Karpas-422 (cell line): Measurements from ENCODE around the gene RPL37A. TPM values are rescaled to one million over a fixed set of nuclear protein-coding genes. Genes with fewer than 3 reads are reported as not detected.
A peak's percentile ranks its signal among the peaks of the same experiment; 100 is the strongest.

Source experiments
- DNase-seq: peaks from one replicate; pipeline ENCODE4 v3.0.0-alpha.2; 2015
- H2AFZ ChIP-seq: fragments of 200-600 bp; sonication (generic); 2 replicates; pipeline ENCODE4 v1.6.1; 2014; ENCODE audit warnings: antibody characterized with exemption, low read length, mixed read lengths
- H3K27ac ChIP-seq: fragments of 200-600 bp; sonication (generic); 2 replicates; pipeline ENCODE4 v1.5.1; 2014; ENCODE audit warnings: mild to moderate bottlenecking, low read length, moderate library complexity
- H3K27me3 ChIP-seq: fragments of 200-600 bp; sonication (generic); 2 replicates; pipeline ENCODE4 v1.6.1; 2014; ENCODE audit warnings: low read length, mixed read lengths
- H3K36me3 ChIP-seq: fragments of 200-600 bp; sonication (generic); 2 replicates; pipeline ENCODE4 v1.6.1; 2014; ENCODE audit warnings: low read length, mixed read lengths; ENCODE audit not compliant: insufficient read depth
- H3K4me1 ChIP-seq: fragments of 200-600 bp; sonication (generic); 2 replicates; pipeline ENCODE4 v1.6.1; 2014; ENCODE audit warnings: mild to moderate bottlenecking, low read length, mixed read lengths
- H3K4me2 ChIP-seq: fragments of 200-600 bp; sonication (generic); 2 replicates; pipeline ENCODE4 v1.6.1; 2014; ENCODE audit warnings: low read length, low read depth, mild to moderate bottlenecking; ENCODE audit not compliant: poor library complexity, severe bottlenecking
- H3K4me3 ChIP-seq: fragments of 200-600 bp; sonication (generic); 2 replicates; pipeline ENCODE4 v1.5.1; 2014; ENCODE audit warnings: mild to moderate bottlenecking, antibody characterized with exemption, low read length, mixed read lengths
- H3K79me2 ChIP-seq: fragments of 200-600 bp; sonication (generic); 2 replicates; pipeline ENCODE4 v1.6.1; 2014; ENCODE audit warnings: mild to moderate bottlenecking, low read length, mixed read lengths
- H3K9ac ChIP-seq: fragments of 200-600 bp; sonication (generic); 2 replicates; pipeline ENCODE4 v1.6.0; 2014; ENCODE audit warnings: low read length
- H3K9me2 ChIP-seq: fragments of 200-600 bp; sonication (generic), shearing (Covaris generic); replicated peaks from 2 replicates; pipeline ENCODE4 v1.6.0; 2014; ENCODE audit warnings: mild to moderate bottlenecking, low read length, moderate library complexity; ENCODE audit not compliant: insufficient read depth
- H3K9me3 ChIP-seq: fragments of 300-700, 200-600 bp; sonication (generic); 2 replicates; pipeline ENCODE4 v1.6.1; 2014; ENCODE audit warnings: low read length, mixed read lengths
- H4K20me1 ChIP-seq: fragments of 200-600 bp; sonication (generic); 2 replicates; pipeline ENCODE4 v1.6.1; 2014; ENCODE audit warnings: mild to moderate bottlenecking, antibody characterized with exemption, low read length, low read depth; ENCODE audit not compliant: insufficient read depth
- total RNA-seq: library from RNA; depleted of rRNA; stranded (reverse); fragments of >200 nt; shearing (Covaris generic); gene quantifications from 2 replicates; pipeline ENCODE4 v1.2.3, GENCODE V29; 2014; ENCODE audit warnings: low replicate concordance

RPL37A gene
- total RNA-seq, 1 experiment from 2014 or later: 7,287 TPM

- Histone ChIP-seq H2AFZ (no peak overlapping the region), H3K9ac (no peak overlapping the region), H3K27me3 (no peaks in the 10 kb centered on the region), H3K4me1 (no peaks in the 10 kb centered on the region), H3K9me2 (no peaks in the 10 kb centered on the region), H4K20me1 (no peaks in the 10 kb centered on the region), H3K9me3 (no peaks in the 10 kb centered on the region), H3K36me3 (peaks cover 19% of the 10 kb centered on the region; the same call in 1 of the 2 replicates), H3K4me3 (no peak overlapping the region), H3K4me2 (no peak overlapping the region), H3K79me2 (no peaks in the 10 kb centered on the region), H3K27ac (no peak overlapping the region)
- DNase-seq: no peak
Measured at GRCh38 chr2:216480221-216480620, 18.4 kb upstream of the RPL37A start.

GRCh38 chr2:216482640-216483039, 16.0 kb upstream of the RPL37A start:
- DNase-seq: no peak
- H3K79me2 ChIP-seq: no peaks in the 10 kb centered on the region
- no peaks in the 10 kb centered on the region for H4K20me1 ChIP-seq
- peaks cover 15% of the 10 kb centered on the region; the same call in 1 of the 2 replicates for H3K36me3 ChIP-seq
- H3K4me1 ChIP-seq: no peaks in the 10 kb centered on the region
- no peak overlapping the region for H2AFZ ChIP-seq
- no peak overlapping the region for H3K27ac ChIP-seq
- H3K27me3 ChIP-seq: no peaks in the 10 kb centered on the region
- H3K9me2 ChIP-seq: no peaks in the 10 kb centered on the region
- no peak overlapping the region for H3K9ac ChIP-seq
- no peak overlapping the region for H3K4me2 ChIP-seq
- no peak overlapping the region for H3K4me3 ChIP-seq
- H3K9me3 ChIP-seq: no peaks in the 10 kb centered on the region

- H3K27ac ChIP-seq: no peak overlapping the region
- H3K4me1 ChIP-seq: no peaks in the 10 kb centered on the region
- H3K27me3 ChIP-seq: no peaks in the 10 kb centered on the region
- 0 out of 2 replicates have a peak, but pooled peaks cover 3% of the 10 kb centered on the region for H3K36me3 ChIP-seq
- no peak for DNase-seq
- no peak overlapping the region for H3K9ac ChIP-seq
- no peaks in the 10 kb centered on the region for H3K9me3 ChIP-seq
- no peak overlapping the region for H3K4me2 ChIP-seq
- H3K79me2 ChIP-seq: no peaks in the 10 kb centered on the region
- no peaks in the 10 kb centered on the region for H3K9me2 ChIP-seq
- no peak overlapping the region for H2AFZ ChIP-seq
- no peaks in the 10 kb centered on the region for H4K20me1 ChIP-seq
- no peak overlapping the region for H3K4me3 ChIP-seq
Measured at GRCh38 chr2:216485237-216485636, 13.4 kb upstream of the RPL37A start.

GRCh38 chr2:216485745-216486144, 12.9 kb upstream of the RPL37A start:
- no peak overlapping the region for H2AFZ ChIP-seq
- no peaks in the 10 kb centered on the region for H3K27me3 ChIP-seq
- no peaks in the 10 kb centered on the region for H3K9me3 ChIP-seq
- no peaks in the 10 kb centered on the region for H3K9me2 ChIP-seq
- H3K4me2 ChIP-seq: no peak overlapping the region
- H4K20me1 ChIP-seq: no peaks in the 10 kb centered on the region
- no peak overlapping the region for H3K4me3 ChIP-seq
- no peak overlapping the region for H3K27ac ChIP-seq
- no peaks in the 10 kb centered on the region for H3K79me2 ChIP-seq
- H3K4me1 ChIP-seq: peaks cover under 1% of the 10 kb centered on the region
- no peaks in the 10 kb centered on the region for H3K36me3 ChIP-seq
- no peak overlapping the region for H3K9ac ChIP-seq
- DNase-seq: no peak

- no peak overlapping the region for H2AFZ ChIP-seq
- H3K36me3 ChIP-seq: no peaks in the 10 kb centered on the region
- H3K4me2 ChIP-seq: no peak overlapping the region
- no peaks in the 10 kb centered on the region for H3K79me2 ChIP-seq
- no peak overlapping the region for H3K27ac ChIP-seq
- H3K27me3 ChIP-seq: no peaks in the 10 kb centered on the region
- no peak for DNase-seq
- no peaks in the 10 kb centered on the region for H3K9me2 ChIP-seq
- no peak overlapping the region for H3K4me3 ChIP-seq
- no peaks in the 10 kb centered on the region for H4K20me1 ChIP-seq
- peaks cover 6% of the 10 kb centered on the region for H3K4me1 ChIP-seq
- H3K9ac ChIP-seq: no peak overlapping the region
- H3K9me3 ChIP-seq: no peaks in the 10 kb centered on the region
Measured at GRCh38 chr2:216486271-216486670, 12.4 kb upstream of the RPL37A start.

- H3K4me3 ChIP-seq: no peak overlapping the region
- H3K9me2 ChIP-seq: no peaks in the 10 kb centered on the region
- H4K20me1 ChIP-seq: no peaks in the 10 kb centered on the region
- H3K36me3 ChIP-seq: no peaks in the 10 kb centered on the region
- no peak overlapping the region for H3K27ac ChIP-seq
- no peaks in the 10 kb centered on the region for H3K9me3 ChIP-seq
- H3K4me2 ChIP-seq: no peak overlapping the region
- DNase-seq: no peak
- H3K79me2 ChIP-seq: no peaks in the 10 kb centered on the region
- no peak overlapping the region for H2AFZ ChIP-seq
- no peaks in the 10 kb centered on the region for H3K27me3 ChIP-seq
- H3K4me1 ChIP-seq: peaks cover 10% of the 10 kb centered on the region
- H3K9ac ChIP-seq: no peak overlapping the region
Measured at GRCh38 chr2:216486708-216487107, 11.9 kb upstream of the RPL37A start.

- no peaks in the 10 kb centered on the region for H3K9me2 ChIP-seq
- peaks cover 5% of the 10 kb centered on the region for H3K79me2 ChIP-seq
- no peak overlapping the region for H3K4me2 ChIP-seq
- no peaks in the 10 kb centered on the region for H4K20me1 ChIP-seq
- H2AFZ ChIP-seq: no peak overlapping the region
- no peak overlapping the region for H3K4me3 ChIP-seq
- no peaks in the 10 kb centered on the region for H3K9me3 ChIP-seq
- no peaks in the 10 kb centered on the region for H3K36me3 ChIP-seq
- no peaks in the 10 kb centered on the region for H3K27me3 ChIP-seq
- H3K4me1 ChIP-seq: peaks cover 44% of the 10 kb centered on the region
- peak overlapping the region; percentile 39; the same call in 1 of the 2 replicates for H3K27ac ChIP-seq
- no peak overlapping the region for H3K9ac ChIP-seq
- DNase-seq: no peak
Measured at GRCh38 chr2:216490061-216490460, 8.6 kb upstream of the RPL37A start.

- Histone ChIP-seq H2AFZ (no peak overlapping the region), H3K9me3 (no peaks in the 10 kb centered on the region), H3K79me2 (peaks cover 12% of the 10 kb centered on the region), H3K9ac (peak overlapping the region; percentile 72), H3K4me2 (peak overlapping the region; percentile 77), H4K20me1 (no peaks in the 10 kb centered on the region), H3K27me3 (no peaks in the 10 kb centered on the region), H3K4me3 (peak overlapping the region; percentile 58), H3K27ac (peak overlapping the region; percentile 99), H3K9me2 (no peaks in the 10 kb centered on the region), H3K4me1 (peaks cover 61% of the 10 kb centered on the region), H3K36me3 (no peaks in the 10 kb centered on the region)
- DNase-seq: peak; percentile 97
Measured at GRCh38 chr2:216491793-216492596, 6.6 kb upstream of the RPL37A start.
